HG03139 (cell line): Measurements from ENCODE around the gene BARHL1.

Experiments
- ATAC-seq: cut with Tn5 transposase; IDR thresholded peaks from one replicate; pipeline ENCODE4 v1.9.1; 2021; ENCODE audit not compliant: unreplicated experiment

Gene BARHL1

GRCh38 chr9:132586830-132587591 is 4.6 kb downstream of the BARHL1 start:
- no peak for ATAC-seq

GRCh38 chr9:132587592-132587955 is 5.2 kb downstream of the BARHL1 start:
- no peak for ATAC-seq

GRCh38 chr9:132588098-132588497 is 5.7 kb downstream of the BARHL1 start:
- ATAC-seq, result no peak

- no peak for ATAC-seq
These were observed 6.2 kb downstream of the BARHL1 start for GRCh38 chr9:132588501-132589147.

DNA sequence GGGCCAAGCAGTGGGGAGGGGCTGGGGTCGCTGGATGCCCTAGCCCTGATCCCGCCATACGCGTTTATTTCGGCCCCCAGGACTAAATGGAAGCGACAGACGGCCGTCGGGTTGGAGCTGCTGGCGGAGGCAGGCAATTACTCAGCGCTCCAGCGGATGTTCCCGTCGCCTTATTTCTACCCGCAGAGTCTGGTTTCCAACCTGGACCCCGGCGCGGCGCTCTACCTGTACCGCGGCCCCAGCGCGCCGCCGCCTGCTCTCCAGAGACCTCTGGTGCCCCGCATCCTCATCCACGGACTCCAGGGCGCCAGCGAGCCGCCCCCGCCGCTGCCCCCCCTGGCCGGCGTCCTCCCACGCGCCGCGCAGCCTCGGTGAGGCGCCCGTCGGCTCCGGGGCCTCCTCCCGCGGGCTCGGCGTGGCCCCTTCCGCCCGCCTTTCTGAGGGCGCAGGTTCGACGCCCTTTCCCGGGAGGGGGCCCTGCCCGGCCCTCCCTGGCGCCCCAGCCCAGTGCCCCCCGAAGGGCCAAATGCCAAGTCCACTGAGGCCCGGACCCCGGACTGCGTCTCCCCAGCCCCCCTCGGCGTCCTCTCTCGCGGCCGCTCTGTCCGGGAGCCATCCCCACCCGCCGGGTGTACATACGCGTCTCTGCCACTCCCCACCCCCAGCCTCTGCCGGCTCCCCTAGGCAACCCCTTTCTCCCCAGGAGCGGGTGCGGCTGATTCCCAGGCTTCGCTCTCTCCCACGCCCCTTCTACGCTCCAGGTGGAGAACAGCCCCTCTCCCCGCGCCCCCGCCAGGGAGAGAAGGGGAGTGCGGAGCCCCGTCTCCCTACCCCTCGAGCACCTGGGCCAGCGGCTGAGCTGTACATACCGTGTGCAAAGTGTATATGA is 7.0 kb downstream of the BARHL1 start:
- no peak for ATAC-seq

DNA sequence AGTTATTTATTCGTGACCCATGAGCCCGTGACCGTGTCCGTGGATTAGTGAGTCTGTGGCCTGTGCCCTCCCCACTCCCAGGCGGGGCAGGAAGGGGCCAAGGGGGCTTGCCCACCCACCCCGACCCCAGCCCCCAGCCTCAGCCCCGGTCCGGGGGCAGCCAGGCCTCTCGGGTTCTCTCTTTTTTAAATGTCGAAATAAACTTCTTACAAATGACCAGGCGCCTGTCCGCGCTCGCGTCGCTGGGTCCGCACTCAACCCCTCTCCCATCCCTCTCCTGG is 7.6 kb downstream of the BARHL1 start:
- no peak for ATAC-seq

DNA sequence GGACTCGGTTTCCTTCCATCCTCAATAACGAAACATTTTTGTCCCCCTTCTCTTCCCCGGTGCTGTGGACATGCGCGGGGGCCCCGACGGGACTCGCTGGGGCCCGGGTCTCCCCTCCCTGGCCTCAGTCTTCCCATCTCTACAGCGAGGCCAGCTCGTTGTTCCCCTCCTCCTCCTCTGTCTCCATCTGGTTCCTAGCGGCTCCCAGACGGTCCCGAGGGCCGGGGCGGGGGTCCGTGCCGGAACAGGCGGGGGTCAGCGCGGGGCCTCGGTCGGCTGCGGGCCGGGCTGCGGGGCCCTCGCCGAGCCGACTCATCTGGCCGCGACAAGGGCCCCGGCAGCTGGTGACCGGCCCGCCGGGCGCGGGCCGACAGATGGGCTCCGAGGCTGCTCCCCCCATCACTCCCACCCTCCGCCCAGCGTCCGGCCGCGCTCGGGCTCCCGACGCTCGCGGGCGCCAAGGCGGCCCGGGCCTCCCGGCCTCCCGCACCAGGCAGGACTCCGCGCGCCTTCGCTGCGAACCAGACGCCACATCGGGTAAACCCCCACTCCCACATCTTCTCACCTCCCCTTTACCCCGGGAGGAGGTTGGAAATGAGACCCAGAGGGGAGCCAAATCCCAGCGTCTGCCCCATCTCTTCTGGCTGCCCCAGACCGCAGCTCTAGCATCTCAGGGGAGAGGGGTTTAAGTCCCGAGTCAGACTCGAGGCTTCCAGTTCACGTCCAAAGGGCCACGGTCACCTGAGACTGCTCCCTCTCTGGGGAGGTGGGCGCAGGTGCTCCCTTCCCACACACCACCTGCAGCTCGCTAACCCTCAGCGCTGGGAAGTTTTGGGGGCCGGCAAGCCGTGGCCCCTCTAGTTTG is 8.1 kb downstream of the BARHL1 start:
- no peak for ATAC-seq

DNA sequence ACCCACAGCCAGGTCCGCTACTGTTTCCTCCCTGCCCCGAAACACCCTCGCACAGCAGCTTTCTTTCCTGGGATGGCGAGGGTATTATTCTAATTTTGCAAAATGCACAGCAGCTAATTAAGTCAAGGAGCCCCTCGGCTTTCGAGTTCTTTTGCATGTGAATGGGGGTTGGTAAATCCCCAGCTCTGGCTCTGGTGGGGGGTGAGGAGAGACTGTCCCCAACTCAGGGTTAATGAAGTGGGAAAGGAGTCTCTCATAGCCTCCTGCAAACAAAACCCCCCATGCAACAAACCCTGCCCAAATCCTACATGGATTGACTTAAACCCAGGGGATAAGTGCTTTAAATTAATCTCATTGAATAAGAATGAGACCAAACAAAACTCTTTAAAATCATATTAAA is 8.8 kb downstream of the BARHL1 start:
- no peak for ATAC-seq

DNA sequence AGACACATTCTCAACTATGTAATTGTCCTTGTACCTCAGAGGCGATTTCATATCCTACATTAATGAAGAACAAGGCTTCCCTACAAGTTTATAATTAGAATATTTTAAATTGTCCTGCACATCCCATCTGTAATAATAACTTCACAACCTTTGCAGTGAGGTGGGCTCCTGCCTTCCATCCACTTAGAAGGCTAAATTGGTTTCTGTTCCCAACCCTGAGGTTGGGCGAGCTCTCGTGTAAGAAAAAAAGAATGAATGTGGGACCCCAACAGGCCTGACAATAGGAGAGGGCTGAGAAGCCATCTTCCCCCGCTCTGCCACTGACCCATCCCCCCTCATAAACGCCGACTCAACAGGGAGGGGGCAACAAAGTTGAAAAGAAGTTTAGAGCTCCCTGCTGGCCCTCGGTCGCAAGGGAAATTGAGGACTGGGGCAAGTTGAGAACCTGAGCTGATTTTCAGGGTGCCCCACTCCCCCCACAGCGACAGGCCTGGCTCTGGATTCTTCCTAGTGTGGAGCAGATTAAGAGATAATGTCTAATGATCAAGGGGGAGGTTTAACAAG is 9.4 kb downstream of the BARHL1 start:
- ATAC-seq, result no peak

DNA sequence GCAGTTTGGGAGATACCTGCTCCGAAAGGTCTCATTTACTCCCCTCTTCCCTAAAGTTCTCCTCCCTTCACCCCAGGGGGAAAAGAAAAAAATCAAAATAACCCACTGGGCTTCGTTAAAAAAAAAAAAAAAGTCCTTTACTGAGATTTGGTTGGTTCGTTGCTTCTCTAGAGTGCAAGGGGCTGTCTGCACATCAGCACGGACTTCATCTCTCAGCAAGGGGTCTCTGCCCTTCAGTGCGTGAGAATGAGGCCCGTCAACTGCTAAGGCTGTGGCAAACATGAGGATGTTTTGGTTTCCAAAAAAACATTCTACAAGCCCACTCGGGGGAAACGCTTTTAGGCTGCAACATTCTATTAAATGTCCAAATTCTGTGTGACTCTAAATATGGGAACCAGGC is 10.0 kb downstream of the BARHL1 start:
- ATAC-seq, result no peak

DNA sequence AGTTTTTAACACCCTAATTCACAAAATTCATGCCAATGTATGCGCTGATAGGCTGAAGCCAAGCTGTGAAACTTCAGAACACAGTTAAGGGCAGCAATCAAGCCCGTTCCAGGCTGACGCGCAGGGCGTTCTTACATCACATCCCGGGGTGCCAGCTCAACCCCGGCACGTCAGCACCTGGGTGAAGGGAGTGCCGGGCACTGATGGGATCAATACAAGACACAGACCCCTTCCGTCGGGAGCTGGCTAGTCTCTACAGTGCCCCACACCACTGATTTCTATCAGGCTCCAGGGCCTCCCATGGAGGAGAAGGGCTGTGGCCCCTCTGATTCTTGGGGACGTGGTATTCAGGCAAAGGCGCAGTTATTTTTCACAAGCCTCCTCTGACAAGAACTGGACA is 12.0 kb downstream of the BARHL1 start:
- ATAC-seq, result no peak

DNA sequence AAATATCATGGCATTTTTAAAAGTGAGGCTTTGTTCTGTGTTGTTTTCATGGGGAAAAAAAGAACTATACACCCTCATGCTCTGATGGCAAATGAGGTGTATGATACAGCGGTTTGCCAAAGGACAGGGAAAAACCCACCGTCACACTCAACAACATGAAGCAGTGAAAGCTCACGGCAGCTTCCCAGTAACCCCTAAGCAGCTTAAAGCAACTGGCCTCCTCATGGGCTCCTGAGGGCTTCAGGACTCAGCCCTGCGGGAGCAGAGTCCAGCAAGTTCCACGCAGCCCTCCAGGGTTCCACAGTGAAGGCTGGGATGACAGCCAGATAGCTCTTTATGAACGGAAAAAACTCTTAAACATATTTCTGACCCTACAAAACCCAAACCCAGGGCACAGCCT is 12.9 kb downstream of the BARHL1 start:
- no peak for ATAC-seq

DNA sequence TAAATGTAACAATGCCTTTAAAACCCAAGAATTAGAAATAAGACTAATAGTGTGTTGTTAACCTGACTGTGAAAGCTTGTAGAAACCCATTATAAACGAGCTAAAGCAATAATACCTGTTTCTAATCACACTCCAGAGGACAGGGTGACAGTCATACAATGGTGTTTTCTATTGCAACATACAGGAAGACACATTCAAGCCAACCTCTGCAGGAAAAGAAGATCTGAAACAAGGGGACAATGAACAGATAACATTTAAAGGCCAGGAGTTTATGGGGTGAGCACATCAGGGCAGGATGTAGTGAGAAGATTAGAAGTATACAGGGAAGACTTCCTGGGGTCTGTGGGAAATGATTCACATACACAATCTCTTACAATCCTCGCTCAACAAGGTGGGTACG is 13.8 kb downstream of the BARHL1 start:
- ATAC-seq, result no peak

DNA sequence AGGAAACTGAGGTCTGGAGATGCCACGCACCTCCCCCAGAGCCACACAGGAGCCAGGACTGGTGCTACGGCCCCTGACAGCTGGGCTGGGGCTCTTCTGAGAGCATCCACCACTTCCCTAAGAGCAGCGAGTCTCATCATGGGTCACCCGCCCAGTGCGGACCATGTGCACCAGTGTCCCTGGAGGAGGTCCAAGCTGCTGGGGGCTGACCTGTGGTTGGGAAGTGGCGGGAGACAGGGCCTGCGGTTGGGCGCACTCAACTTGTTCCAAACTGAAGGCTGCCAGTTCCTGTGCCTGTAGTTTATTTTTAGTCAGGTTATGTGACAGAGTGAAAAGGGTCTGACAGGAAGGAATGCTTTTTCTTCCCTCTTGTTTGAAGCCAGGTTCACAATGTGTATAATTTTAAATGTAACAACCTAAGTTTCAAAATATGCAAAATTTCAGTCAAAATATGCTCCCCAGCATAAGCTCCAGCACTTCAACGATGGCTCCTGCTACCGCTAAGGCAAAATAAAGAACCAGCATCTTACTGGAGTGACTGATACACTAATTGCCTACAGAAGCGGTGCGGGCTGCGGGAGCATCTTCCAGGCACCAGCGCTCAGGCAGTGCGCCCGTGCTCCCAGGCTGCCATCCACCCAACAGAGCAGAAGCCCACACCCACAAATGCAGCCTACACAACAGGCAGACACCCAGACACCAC is 14.8 kb downstream of the BARHL1 start:
- no peak for ATAC-seq

DNA sequence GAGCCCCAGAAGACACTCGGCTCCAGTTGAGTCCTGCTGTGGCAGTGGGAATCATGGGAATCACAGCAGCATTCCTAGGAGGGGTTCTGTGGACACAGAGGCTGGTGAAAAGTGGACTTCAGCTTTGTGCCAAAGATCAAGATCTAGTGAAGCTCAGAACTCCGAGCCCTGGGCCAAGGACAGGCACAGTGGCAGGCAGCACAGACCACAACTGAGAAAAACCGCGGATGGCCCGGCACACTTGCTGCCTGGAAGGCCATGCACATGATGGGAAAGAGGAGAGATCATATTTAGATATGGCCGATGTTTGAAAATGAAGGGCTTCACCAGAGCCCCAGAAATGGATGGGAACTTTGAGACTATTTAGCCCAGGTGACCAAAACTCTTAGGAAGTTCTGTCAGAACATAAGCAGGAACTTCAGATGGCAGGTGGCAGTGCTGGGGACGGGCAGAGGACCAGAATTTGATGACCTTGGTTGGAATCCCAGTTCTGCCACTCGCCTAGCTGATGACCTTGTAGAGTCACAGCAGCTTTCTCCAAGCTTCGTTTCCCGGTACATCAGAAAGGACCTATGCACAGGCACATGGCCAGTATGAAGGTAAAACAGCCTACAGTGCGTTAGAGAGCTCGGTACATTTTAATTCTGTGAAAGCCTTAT is 18.0 kb downstream of the BARHL1 start:
- no peak for ATAC-seq

DNA sequence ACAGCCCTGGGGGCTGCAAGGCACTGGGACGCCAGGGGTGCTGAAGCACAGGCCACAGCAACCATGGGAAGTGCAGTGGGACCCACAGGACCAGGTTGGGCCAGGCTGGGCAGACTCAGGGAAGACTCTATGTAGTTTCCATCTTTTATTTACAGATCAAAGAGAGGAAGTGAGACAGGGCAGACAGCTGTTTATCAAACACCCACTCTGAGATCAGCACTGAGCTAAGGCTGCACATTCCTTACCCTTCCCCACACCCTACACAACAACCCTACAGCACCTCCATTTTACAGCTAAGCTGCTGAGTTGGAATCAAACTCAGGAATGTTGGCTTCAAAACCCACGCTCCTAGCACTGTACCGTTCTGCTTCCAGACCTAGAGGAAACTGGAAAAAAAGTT is 19.8 kb downstream of the BARHL1 start:
- no peak for ATAC-seq

GRCh38 chr9:132605387-132605786 is 23.0 kb downstream of the BARHL1 start:
- ATAC-seq, result no peak

- no peak for ATAC-seq
These were observed 23.7 kb downstream of the BARHL1 start for GRCh38 chr9:132606066-132606465.

- ATAC-seq, result no peak
These were observed 26.8 kb downstream of the BARHL1 start for GRCh38 chr9:132609184-132609583.

GRCh38 chr9:132609829-132610228 is 27.4 kb downstream of the BARHL1 start:
- no peak for ATAC-seq
